GM18508 (cell line): ENCODE results near the gene CUL9.

Experiments
- ATAC-seq: cut with Tn5 transposase; IDR thresholded peaks from one replicate; pipeline ENCODE4 v1.9.1; 2021; ENCODE audit warnings: moderate number of reproducible peaks; ENCODE audit not compliant: insufficient read depth, unreplicated experiment

CUL9 gene

DNA sequence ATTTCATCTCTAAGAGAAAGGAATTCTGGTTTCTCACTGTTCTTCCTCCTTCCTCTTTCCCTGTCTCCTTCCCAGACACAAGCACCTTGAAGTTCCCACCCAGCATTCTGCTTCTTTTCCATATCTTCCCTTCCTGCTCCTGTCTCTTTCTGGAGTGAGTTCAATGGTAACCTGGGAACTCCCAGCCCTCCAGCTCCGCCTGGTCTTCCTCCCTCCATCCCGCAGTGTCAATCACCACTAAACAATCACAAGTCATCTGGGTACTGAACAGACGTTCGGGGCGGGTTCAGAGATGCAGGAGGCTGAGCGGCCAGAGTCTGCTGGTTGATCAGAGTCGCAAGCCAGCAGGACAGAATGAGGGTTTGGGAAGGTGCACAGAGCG lies 69.0 kb downstream of the CUL9 start:
- ATAC-seq: no peak

DNA sequence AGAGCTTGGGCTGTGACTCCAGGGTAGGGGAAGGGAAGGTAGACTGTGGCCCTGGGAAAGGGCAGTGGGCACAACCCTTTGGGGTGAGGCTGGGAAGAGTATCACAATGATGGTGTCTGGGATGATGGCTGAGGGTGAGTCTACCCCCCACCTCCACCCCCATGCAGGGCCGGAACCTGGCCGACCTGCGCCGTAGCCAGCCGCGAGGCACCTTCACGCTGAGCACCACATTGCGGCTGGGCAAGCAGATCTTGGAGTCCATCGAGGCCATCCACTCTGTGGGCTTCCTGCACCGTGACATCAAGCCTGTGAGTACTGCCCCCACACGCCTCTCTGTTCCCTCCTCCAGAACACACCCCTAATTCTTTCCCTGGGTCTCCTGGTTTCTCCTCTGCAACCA lies 71.4 kb downstream of the CUL9 start:
- no peak for ATAC-seq

DNA sequence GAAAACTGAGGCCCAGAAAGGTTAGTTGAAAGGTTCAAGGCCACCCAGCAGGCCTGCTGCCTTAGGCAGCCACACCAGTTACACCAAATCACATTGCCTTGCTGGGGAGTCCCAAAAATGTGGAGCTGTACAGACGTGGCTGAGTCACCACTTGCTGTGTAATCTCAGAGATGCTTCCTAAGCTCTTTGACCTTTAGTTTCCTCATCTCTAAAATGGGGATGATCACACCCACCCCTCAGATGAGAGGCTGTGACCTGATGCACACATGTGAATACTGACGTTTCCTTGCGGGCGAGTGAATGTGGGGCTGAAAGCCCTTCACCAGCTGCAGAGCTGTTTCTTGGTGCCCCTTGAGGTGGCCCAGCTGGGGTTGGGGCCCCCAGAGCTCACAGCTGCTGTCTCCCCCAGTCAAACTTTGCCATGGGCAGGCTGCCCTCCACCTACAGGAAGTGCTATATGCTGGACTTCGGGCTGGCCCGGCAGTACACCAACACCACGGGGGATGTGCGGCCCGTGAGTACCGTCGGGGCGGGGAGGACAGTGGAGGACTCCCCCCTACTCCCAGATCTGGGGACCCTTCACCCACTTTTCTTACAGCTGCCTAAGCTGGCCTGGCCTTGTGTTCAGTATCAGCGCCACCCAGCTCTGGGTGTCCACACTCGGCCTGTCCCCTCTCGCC lies 72.3 kb downstream of the CUL9 start:
- ATAC-seq: no peak

DNA sequence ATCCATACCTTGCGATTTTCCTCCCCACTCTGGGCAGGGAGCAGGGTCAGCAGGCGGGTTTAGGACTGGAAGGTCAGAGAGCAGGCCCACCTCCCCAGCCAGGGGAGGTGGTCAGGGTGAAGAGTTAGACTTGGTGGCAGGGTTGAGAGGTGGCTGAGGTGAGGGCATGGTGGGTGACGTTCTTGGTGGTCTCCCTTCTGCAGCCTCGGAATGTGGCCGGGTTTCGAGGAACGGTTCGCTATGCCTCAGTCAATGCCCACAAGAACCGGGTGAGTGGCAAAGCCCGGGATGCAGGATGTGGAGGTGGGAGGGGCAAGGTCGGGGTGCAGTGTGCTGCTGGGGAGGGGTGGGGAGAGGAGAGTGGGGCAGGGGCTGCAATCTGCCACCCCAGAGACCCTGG lies 72.8 kb downstream of the CUL9 start:
- ATAC-seq: no peak

DNA sequence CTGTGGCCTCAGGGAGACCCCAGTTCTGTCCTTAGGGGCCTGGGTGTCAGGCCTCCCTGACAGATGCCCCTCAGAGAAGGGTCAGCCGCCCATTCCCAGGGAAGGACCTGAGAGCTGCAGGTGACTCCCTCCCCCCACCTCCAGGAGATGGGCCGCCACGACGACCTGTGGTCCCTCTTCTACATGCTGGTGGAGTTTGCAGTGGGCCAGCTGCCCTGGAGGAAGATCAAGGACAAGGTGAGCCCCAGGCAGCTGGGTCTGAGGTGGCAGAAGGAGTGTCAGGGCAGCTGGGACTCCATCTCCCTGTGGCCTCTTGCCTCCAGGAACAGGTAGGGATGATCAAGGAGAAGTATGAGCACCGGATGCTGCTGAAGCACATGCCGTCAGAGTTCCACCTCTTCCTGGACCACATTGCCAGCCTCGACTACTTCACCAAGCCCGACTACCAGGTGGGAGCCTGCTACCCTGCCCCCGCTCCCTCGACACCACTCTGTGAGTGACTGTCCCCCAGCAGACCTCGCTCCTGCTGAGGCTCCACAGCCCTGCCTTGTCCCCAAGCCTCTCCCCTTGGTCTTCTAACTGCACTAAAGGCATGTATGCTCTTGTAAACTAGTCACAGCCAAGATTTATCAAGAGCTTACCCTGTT lies 73.5 kb downstream of the CUL9 start:
- no peak for ATAC-seq

DNA sequence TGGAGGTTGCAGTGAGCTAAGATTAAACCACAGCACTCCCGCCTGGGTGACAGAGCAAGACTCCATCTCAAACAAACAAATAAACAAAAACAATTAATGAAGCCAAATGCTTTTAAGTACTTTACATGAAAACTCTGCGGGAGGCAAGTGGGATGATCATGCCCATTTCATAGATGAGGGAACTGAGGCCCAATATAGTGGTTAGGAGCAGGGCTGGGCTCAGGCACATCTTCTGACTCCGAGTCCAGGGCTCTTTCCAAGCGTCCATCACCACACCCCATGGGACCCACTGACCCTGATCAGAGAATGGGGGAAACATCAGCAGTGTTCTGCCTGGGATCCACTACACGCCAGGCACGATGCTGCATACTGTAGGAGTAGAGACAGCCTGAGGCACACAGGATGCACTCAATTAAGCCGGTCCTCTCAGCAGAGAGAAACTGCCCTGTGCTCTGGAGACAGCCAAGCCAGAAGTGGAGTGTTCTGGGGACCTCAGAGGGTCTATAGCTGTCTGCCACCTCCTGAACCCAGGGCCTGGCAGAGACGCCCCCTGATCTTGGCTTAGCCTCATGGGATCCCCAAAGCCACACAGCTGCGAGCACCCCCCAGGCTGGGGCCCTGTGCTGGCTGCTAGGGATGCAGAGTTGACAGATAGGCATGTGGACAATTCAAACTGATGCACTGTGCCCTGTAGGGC lies 74.8 kb downstream of the CUL9 start:
- ATAC-seq: no peak

DNA sequence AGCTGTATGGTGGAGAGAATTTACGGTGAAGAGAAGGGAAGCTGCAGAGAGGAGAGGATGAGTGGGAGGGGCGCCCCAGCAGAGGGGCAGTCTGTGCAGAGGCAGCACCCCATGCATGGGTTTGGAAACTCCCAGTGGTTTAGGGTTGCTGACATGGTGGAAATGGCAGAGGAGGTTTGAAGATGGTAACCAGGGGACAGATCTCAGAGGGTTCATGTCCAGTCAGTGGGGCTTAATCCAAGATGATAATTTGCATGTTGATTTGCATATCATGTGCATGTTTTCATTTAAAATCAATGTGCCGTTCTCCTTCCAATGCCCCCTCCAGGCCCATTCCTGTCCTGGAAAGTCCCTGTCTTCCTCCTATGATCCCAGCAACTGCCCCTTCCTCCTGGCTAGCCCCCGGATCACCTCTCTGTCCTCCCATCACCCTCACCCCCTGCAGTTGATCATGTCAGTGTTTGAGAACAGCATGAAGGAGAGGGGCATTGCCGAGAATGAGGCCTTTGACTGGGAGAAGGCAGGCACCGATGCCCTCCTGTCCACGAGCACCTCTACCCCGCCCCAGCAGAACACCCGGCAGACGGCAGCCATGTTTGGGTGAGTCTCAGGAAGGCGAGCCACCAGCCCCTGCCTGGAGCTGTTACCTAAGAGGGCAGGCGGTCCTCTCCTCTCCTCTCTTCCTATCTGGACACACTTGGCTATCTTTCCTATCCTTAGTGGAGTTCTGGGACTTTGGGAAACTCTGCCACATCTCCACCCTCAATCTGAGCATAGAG lies 75.6 kb downstream of the CUL9 start:
- ATAC-seq: no peak

DNA sequence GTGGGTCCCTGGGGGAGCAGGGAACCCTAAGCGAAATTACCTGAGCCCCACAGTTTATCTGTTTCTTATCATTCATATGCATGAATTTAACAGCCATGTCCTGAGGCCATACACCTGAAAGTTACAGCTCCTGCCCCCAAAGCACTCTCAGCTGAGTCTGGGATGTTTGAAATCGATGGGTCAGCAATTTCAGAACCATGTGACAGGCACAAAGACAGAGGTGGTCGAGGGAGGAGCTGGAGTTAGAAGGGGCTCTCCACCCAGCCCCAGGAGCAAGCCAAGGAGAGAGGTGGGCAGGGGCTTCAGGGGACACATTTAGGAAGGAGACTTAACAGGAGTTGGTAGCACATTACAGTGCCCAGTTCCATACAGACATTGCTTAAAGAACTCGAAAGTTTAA lies 76.2 kb downstream of the CUL9 start:
- no peak for ATAC-seq

DNA sequence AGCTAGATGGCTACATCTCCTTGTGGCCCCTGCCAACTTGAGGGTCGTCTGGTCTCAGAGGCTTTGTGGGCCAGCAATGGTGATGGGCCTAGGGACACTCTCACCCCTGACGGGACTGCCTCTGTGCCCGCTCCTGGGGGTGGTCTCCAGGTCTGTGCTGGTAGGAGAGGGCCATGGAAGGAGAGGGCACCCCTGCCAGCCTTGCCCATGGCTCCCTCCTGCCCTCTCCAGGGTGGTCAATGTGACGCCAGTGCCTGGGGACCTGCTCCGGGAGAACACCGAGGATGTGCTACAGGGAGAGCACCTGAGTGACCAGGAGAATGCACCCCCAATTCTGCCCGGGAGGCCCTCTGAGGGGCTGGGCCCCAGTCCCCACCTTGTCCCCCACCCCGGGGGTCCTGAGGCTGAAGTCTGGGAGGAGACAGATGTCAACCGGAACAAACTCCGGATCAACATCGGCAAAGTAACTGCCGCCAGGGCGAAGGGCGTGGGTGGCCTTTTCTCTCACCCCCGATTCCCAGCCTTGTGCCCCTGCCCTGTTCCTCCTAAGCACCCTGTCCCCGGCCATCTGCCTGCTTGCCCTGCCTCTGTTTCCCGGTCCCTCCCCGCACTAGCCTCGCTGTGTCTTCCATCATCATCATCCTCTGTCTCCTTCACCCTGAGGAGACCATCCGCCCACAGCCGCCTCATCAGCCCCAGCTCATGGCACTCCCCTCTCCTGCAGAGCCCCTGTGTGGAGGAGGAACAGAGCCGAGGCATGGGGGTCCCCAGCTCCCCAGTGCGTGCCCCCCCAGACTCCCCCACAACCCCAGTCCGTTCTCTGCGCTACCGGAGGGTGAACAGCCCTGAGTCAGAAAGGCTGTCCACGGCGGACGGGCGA lies 77.1 kb downstream of the CUL9 start:
- no peak for ATAC-seq

DNA sequence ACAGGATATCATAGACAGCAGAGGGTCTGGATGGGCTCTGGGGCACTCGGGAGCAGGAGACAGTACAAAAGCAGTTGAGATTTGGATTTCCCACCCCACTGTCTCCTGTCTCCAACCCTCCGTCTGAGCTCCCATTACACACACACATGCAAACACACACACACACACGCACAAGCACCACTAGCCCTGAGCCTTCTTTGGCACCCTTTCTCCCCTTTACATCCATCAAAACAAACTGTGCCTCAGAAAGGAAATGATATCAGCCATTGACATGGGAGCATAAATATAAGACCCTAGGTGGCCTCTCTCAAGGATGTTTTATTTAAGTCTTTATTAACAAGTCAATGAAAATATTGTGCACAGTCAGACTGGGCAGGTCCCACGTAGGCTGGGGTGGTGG lies 78.8 kb downstream of the CUL9 start:
- ATAC-seq: no peak

DNA sequence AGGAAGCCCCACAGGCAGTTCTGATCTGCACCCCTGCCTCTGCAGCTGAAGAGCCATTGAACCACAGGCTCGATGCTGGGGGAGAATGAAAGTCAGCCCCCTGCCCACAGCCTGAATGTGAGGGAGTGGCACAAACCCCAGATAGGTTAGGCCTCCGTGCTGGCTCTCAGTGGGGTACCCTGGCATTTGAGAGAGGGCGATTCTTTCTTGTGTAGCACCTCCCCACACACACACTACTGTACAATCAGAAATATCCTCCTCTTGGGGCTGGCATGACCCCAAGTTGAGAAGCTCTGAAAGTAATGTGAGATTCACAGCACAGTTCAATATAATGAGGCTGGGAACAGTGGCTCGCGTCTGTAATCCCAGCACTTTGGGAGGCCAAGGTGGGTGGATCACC lies 79.2 kb downstream of the CUL9 start:
- no peak for ATAC-seq

DNA sequence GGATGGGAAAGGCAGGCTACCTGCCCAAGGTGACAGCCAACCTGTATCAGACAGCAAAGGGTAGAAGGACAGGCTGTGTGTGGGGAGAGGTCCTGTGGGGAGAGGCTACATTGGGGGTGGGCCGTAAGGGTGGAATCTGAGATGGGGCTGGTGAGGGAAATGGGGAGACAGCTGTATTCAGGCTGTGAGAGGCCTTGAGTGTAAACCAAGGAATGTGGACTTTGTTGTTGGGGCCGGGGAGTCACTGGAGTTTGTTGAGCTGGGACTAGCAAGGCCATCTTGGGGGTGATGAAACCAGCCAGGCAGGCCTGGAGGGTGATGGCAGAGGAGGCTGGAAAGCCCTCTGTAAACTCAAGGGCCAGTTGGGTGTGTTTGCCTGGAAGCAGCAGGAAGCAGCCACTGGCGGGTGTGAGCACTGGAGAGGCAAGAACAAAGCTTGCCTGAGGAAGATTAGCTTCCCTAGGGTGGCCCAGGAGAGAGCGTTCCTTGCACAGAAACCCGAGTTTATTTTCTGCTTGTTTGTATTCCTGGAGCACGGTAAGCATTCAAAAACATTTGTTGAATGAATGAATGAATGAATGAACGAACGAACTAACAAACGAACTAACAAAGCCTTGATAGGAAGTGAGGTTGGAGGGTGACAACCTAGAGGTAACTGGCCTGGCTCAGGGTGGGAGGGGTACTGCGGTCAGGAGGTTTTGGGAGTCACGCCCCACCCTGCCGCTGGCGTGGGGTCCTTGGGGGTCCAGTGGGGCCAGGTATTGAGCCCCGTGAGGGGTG lies 80.2 kb downstream of the CUL9 start:
- ATAC-seq: no peak

DNA sequence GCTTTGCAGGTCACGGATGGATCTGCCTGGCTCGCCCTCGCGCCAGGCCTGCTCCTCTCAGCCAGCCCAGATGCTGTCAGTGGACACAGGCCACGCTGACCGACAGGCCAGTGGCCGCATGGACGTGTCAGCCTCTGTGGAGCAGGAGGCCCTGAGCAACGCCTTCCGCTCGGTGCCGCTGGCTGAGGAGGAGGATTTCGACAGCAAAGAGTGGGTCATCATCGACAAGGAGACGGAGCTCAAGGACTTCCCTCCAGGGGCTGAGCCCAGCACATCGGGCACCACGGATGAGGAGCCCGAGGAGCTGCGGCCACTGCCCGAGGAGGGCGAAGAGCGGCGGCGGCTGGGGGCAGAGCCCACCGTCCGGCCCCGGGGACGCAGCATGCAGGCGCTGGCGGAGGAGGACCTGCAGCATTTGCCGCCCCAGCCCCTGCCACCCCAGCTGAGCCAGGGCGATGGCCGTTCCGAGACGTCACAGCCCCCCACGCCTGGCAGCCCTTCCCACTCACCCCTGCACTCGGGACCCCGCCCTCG lies 80.9 kb downstream of the CUL9 start:
- no peak for ATAC-seq

DNA sequence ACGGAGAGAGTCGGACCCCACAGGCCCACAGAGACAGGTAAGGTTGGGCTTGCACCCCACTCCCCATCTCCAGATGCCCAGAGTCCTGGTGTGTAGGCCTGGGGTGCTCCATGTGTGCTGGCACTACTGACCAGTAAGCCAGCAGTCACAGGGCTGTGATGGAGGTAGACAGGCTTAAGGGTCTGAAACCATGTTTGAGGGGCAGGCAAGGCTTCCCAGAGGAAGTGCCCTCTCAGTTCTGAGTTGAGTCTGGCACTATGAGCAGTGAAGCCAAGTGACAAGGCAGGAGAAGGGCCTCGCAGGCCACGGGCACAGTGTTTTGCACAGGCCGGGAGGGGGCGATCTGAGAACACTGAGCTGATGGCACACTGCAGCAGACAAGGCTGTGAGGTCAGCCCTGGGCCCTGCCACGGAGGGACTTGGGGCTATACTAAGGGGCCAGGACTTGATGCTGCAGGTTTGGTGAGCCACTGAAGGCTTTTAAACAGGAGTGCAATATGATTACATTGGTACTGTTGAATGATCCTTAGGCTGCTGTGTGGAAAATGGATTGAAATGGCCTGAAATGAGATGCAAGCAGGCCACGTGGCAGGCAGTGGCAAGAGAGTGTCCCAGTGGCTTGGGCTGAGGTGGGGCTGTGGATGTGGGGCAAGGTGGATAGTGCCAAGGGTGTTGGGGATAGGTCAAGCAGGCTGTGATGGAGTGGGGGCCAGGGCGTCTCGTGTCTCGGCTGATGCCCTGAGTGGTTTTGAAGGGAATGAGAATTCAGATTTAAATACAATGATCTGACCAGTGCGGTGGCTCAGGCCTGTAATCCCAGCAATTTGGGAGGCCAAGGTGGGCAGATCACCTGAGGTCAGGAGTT lies 81.5 kb downstream of the CUL9 start:
- ATAC-seq: no peak

DNA sequence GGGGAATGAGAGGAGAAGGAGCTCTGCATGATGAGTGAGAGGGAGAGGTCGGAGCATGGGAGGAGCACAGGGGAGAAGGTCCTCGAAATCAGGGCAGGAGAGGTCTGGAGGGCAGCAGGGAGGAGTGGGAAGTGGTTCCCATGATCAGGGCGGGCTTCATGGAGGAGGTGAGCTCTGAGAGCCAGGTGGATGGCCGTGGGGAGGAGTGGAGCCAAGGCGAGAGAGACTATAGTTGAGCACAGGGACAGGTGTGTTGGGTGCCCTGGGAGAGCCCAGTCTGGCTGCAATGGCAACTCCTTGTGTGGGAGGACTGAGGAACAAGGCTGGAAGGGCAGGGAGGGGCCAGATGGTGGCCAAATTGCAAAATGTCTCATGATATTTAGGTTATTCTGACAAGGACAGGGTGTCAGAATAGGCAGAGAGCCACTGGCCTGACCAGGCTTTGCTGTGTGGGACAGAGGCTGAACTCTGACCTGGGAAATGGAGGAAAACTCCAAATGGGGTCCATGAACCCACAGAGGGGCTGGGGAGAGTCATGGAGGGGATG lies 82.7 kb downstream of the CUL9 start:
- ATAC-seq: no peak

DNA sequence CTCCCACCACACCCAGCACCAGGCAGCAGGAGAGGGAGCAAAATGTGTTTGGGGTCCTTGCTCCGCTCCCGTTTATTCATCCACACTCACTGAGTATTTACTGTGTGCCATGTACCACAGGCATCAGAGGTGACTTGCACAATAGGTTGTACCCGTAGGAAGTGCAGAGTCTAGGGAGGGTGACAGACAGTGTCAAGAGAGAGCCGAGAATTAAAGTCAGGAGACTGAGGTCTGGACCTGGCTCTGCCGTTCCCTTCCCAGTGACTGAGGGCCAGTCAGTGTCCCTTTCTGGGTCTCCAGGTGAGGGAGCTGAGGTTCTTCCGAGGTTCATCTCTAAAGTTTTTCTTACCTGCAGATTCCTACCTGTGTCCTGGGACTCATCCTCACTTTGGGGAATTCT lies 83.6 kb downstream of the CUL9 start:
- no peak for ATAC-seq

DNA sequence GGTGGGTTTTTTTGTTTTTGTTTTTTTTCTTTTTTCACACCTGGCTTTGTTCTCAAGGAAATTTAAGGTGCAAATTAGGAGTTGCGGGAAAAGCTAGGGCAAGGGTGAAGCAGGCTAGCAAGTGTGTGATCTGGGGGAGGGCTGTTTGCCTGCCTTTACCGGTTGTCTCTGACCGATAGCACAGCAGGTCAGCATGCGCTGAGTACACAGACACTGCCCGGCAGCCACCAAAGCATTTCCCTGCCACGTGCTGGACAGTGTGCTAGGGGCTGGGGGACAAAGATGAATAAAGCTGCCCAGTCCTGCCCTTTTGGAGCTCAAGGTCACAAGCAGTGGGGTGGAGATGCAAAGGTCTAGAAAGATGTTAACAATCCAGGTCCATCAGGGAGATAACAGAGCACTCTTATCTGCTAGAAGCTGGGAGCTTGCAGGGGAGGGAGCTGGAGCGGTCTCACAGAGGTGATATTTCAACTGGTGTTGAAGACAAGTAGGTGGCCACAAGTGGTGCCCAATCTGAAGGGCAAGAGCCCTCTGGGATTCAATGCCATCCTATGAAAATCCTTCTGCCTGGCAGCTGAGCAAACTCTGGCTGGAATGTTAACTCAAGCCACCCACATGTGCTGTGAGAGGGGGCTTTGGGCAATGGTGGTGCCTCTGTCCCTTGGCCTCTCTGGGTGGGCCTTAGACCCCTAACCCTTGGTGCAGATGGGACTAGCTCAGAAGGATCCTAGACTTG lies 85.8 kb downstream of the CUL9 start:
- ATAC-seq: no peak
